ENCODE data around the gene PNCK.

DNA sequence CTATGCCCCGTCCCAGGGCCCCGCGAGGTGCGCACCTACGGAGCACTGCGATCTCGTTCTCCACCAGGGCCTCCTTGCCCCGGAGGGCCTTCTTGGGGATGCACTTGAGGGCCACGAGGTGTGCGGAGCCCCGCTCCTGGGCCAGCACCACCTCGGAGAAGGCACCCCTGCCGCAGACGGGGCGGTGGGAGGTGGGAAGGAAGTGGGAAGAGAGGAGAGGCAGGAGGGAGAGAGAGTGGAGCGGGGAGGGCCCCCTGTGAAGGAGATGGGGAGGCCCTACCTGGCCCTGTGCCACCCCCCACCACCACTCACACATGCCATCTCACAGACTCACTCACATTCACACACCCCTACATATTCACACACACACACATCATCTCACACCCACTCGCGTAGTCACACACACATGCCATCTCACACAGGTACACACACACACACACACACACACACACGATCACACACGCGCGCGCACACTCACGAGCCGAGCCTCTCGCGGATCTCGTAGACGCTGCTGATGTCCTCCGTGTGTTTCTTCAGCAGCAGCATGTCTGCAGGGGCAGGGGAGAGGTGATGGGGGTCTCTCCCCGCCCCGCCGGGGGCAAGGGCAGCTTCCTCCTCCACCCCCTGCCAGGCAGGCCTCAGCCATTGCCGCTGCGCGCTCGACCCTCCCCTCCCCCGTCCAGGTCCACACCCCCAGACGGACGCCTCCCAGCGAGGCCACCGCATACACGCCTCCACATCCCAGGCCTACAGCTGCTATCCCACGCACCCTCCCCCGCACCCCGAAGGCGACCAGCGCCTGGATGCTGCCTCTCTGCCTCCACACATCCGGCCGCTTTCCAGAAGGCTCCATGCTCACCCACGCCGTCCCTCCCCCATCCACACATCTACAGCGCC is 834 bp downstream of the PNCK start:
- TF ChIP-seq ERF (CRISPR knock-in tag; IDR thresholded peaks at IDR 0.05): no peak
- TF ChIP-seq ARNTL (CRISPR knock-in tag; IDR thresholded peaks at IDR 0.05): no peak
- no peak for TF ChIP-seq FIP1L1 (IDR thresholded peaks at IDR 0.05; ENCODE audit: borderline replicate concordance, insufficient read depth, low read depth, low read length)
- TF ChIP-seq TAF1 (CRISPR knock-in tag; IDR thresholded peaks at IDR 0.05): no peak
- TF ChIP-seq, protein P1, sequence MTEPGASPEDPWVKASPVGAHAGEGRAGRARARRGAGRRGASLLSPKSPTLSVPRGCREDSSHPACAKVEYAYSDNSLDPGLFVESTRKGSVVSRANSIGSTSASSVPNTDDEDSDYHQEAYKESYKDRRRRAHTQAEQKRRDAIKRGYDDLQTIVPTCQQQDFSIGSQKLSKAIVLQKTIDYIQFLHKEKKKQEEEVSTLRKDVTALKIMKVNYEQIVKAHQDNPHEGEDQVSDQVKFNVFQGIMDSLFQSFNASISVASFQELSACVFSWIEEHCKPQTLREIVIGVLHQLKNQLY (CRISPR knock-in tag; IDR thresholded peaks at IDR 0.05): no peak
- TF ChIP-seq CBX5 (CRISPR knock-in tag; IDR thresholded peaks at IDR 0.05; ENCODE audit: borderline replicate concordance): no peak
- TF ChIP-seq, protein P2, sequence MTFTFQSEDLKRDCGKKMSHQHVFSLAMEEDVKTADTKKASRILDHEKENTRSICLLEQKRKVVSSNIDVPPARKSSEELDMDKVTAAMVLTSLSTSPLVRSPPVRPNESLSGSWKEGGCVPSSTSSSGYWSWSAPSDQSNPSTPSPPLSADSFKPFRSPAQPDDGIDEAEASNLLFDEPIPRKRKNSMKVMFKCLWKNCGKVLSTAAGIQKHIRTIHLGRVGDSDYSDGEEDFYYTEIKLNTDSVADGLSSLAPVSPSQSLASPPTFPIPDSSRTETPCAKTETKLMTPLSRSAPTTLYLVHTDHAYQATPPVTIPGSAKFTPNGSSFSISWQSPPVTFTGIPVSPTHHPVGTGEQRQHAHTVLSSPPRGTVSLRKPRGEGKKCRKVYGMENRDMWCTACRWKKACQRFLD (CRISPR knock-in tag; IDR thresholded peaks at IDR 0.05; ENCODE audit: borderline replicate concordance): no peak

Data from HepG2 (cell line).